Right lobe of liver (tissue), 4 donors: Measurements from ENCODE around the gene ELK3.

Experiments
- CTCF ChIP-seq, 4 donors: fragments of 200-600 bp in 3 of 4; fragments of 450-650 bp in 1 of 4; IDR thresholded peaks; one replicate each; pipeline versions ENCODE4 v1.5.1 to v1.8.0; 2016 to 2022; ENCODE audit warnings: antibody characterized with exemption in 4 of 4, mild to moderate bottlenecking in 2 of 4
- POLR2A ChIP-seq: fragments of 450-650 bp; IDR thresholded peaks from one replicate; pipeline ENCODE4 v1.6.1; 2017; ENCODE audit warnings: antibody characterized with exemption, mild to moderate bottlenecking
- donor health status: DM: no; HTN: no; CAD: no.
- donor health status: DM: no; HTN: no; CAD: no.
- donor health status: DM: no; HTN: yes; CAD: no.

- TF ChIP-seq CTCF (IDR thresholded peaks at IDR 0.05) (no peak), POLR2A (no peak)
These were observed 11.7 kb downstream of the ELK3 start for GRCh38 chr12:96205908-96206307.
